TTC549 (cell line): ENCODE data around the gene RASGRF2.

Experiments
- FAIRE-seq: peaks from 2 replicates; lab custom pipeline; 2012; peaks lifted over from hg19 to GRCh38; lab: Jason Lieb, UNC

The RASGRF2 gene

DNA sequence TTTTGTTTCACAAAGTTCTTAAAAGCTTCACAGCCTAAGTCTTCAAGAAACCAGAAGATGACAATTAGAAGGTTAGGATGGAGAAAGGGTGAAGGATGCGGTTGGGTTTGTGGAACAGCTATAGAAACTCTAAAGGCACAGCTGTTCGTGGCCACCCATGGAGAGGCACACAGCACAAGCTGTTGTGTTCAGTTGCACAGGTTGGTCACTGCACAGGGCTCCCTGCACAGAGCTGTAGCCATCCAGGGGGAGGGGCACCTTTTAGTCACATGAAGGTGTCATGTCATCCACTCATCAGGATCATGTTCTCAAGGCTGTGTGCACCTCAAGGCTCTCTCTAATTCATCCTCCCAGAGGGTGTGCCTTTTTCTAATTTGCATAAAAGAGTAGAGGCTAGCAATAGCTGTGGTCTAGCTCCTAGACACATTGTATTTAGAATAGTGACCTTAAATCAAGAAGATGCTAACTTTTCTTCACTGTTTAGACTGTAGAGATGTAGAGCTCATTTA lies 5.0 kb upstream of the RASGRF2 start:
- FAIRE-seq: no peak

DNA sequence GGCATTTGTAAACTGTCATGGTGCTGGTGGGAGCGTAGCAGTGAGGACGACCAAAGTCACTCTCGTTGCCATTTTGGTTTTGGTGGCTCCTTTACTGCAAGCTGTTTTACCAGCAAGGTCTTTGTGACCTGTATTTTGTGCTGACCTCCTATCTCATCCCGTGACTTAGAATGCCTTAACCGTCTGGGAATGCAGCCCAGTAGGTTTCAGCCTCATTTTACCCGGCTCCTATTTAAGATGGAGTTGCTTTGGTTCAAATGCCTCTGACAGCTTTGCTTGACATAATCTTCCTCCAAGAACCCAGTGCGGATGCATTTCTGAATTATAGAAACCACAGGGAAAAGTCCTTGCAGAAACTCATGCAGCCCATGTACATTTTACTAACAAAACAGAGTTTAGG lies 3.9 kb upstream of the RASGRF2 start:
- no peak for FAIRE-seq

DNA sequence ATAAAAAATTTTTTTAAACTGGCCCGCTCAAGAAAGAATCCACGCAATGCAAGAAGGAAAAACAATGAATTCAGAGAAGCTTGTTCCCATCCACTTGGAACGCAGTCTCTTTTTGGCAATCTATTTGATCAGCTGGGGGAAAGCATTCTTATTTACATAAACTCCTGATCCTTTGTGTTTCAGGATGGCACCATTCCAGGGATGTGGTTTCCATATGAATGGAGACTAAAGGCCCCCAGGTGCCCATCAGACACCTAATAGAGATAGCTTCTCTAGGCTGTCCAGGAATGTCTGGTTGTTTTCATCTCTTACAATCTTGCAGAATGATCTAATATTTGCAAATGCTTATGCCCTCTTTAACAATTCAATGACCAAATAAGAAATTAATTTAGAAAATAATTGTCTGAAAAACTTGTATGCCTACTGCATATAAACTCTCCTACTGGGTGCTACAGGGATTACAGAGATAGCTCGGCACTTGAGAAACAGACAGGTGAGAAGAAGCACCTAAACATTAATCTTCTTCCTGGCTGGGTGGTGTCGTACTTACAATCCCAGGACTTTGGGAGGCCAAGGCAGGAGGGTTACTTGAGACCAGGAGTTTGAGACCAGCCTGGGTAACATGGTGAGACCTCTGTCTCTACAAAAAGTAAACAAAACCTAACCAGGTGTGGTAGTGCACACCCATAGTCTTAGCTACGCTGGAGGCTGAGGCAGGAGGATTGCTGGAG lies 3.0 kb upstream of the RASGRF2 start:
- FAIRE-seq: no peak

DNA sequence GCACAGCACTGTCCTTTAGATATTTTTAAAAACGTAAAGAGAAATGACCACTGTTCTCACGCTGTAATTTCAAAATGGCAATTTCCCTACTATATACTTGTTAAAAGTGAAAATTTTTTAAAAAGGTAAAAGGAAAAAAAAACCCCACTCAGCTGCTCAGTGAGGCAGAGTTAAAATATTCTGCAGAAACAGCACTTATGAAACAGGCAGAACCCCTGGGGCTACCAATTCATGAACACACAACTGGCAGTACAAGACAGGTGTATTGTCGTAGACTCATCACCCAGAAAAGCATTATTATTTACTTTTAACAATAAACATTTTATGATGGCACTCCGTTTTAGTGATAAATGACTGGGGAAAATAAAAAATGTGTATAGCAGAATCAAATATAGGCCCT lies 1.5 kb upstream of the RASGRF2 start:
- no peak for FAIRE-seq

DNA sequence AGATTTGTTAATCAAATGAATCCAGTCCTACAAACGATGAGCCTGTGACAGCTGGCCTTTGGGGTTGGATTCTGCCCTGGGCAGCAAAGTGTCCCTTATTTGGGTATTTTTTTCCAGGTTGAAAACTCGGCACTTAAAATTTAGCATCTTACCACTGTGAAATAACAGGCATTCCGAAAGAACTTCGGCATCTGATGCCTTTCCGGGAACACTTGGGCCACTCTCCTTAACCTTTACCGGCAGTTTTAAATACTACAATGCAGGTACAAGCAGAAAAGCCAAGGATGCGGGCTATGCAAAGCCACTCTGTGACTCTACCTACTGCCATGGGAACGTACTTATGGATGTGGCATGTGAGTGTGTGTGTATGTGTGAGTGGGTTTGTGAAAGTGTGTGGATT lies 1.0 kb upstream of the RASGRF2 start:
- no peak for FAIRE-seq

DNA sequence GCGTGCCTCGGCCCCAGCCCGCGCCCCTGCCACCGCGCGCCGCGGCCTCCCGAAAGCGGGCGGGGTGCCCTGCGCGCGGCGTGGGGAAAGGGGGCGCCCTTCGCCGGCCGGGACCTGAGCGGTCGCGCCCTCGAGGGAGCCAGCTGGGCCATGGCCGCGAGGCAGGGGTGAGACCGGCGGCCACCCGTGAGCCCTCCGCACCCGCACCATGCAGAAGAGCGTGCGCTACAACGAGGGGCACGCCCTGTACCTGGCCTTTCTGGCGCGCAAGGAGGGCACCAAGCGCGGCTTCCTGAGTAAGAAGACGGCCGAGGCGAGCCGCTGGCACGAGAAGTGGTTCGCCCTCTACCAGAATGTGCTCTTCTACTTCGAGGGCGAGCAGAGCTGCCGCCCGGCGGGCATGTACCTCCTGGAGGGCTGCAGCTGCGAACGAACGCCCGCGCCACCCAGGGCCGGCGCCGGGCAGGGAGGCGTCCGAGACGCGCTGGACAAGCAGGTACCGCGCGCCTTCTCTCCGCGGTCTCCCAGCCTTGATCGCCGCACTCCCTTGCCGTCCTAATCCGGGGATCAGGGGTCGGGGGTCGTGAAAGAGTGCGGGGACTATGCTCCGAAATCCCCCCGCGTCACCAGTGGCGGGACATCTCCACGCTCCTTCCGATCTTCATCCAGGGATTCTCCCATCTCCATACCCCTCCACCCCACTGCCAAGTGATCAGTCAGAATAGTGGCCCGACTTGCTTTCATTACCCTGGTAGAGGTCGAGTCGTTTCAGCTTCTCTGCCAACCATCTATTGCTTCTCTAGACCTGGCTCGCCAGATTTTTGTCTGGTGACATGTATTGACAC lies 590 bp downstream of the RASGRF2 start:
- no peak for FAIRE-seq

DNA sequence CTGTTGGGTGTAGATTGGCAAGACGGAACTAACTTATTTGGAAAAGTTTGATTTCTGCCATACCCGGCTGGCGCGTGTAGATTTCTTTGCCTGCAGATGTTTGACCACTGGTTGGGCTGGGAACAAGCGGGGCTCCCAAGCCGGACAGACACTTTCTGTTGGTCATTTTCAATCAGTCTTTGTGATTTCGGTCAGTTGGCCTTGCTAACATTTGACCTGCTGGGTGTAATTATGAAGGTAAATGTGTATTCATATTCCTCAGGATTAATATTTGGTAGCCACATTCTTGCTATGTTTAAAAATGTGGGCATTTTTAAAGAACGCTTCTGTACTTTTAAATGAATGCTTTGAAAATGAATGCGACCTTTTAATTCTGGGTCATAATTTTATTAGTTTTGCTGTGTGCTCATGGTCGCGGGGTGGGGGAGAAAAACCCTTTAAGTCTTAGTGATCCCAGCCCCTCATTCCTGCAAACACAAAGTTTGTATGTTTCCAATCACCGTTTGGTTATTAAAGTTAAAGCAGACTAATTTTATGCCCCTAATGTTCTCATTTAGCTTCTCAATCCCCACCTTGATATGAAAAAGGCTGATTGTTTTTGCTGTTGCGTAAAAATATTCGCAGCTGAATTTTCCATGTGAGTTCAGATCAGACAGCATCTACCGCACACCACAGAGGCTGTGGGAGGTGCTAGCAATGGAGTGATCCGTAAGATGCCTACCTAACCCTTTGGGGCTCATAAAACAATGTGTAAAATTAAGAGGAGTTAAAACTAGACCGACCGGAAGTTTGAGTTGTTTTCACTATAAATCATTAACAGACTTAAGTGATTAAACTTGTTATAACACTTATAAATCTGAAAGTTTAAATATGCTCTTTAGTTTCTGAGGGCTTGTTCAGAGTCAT lies 1.5 kb downstream of the RASGRF2 start:
- no peak for FAIRE-seq

DNA sequence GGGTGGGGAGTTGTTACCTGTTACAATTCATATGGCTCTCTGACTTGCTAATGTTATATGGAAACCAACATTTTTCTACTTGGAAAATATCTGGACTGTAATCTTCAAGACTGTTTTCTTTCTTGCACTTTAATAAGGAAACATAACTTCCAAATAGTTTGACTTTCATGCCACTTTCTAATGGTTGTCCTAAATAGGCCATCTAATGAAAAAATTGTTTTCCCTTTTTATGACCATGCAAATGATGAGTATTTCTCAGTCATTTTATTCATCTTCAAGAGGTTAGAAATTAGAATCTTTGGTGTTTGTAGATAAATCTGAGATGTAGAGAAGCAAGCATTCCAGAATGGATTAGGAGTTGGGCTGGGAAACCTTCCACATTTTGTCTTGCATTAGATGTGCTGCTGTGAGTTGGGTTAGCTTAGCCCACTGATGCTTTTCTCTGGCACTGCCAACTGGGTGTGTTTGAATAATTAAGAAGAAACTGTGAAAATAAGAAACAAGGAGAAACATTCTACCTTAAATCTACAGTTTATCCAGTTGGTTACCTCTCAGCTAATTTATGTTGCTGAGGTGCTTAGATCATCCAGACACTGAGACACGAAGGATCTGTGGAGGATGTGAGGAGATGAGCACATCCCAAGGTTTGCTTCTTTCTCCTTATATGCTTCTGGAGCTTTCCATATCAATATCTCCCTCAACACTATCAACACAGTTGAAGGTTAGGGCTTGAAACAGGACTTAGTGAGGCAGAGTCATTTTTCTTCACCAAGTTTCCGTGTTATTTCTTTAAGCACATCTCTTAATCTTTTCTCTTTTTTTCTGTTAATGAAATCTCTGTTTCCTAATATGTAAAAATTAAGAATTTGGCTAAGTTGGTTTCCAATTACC lies 2.7 kb downstream of the RASGRF2 start:
- no peak for FAIRE-seq

DNA sequence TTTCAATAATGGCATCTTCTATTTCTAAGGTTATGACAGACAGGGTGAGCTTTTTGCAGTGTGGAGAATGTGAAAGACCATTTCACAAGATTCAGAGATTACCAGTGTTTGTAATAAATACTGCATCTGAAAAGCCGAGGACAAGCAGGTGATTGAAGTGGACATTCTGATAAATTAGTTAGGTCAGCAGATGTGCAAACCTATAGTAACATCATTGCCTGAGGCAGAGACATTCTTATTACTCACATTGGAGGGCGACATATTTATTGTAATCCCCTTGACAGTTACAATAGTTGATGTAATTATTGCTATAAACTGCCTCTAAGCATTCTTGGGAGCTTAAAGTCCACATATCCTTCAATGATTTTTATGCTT lies 3.3 kb downstream of the RASGRF2 start:
- no peak for FAIRE-seq

DNA sequence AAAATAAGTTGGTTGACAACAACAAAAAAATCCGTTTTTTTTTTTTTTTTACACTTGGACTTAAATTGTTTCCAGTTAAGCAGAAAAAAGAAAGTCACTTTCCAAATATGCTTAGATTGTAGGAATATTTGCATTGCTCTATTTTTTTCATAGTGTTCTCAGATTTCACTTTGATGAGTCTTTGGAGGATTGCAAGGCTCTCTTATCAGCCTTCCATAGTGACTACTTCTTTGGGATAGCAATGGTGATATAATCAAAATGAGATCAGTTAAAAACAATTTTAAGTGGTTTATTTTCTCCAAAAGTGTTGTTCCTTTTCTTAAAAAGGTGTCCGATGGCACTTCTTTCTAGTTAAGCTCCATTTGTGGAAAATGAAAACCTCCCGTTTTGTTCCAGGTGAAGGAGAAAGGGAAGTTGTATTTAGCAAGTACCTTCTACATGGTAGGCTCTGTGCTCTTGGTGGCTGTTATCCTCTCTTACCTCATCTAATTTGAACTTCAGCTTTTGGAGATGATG lies 3.9 kb downstream of the RASGRF2 start:
- no peak for FAIRE-seq

DNA sequence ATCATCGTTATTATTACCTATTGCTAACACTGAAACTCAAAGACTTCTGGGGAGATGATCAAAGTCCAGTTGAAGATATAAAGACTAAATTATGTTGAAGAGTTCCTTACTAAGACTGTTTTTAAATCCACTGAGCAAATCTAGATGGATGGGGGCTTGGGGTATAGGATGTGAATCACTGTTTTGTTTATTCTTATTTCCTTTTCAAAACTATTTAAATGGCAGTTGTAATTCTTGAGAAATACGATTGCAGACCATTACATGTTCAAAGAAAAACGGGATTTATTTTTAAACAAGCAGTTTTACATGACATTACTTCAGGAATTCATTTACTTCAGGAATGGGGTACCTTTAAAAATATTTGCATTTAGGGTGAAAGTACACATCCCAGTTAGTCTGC lies 4.3 kb downstream of the RASGRF2 start:
- no peak for FAIRE-seq

DNA sequence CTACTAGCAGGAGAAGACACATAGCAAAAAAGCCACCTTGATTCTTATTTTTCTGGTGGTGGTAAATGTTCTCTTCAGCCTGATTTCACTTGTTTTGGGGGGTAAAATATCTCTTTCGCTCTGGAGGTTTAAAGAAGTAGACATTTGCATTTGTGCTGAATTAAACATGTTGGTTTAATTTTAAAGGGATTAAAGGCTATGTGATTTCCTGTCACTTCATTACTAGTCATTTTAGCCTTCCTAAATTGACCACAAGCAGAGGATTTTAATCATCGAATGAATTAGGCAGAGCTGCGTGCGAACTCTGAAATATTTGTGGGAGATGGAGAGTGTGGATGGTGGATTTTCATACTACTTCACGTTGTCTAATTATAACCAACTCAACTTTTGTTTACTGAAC lies 4.8 kb downstream of the RASGRF2 start:
- no peak for FAIRE-seq

DNA sequence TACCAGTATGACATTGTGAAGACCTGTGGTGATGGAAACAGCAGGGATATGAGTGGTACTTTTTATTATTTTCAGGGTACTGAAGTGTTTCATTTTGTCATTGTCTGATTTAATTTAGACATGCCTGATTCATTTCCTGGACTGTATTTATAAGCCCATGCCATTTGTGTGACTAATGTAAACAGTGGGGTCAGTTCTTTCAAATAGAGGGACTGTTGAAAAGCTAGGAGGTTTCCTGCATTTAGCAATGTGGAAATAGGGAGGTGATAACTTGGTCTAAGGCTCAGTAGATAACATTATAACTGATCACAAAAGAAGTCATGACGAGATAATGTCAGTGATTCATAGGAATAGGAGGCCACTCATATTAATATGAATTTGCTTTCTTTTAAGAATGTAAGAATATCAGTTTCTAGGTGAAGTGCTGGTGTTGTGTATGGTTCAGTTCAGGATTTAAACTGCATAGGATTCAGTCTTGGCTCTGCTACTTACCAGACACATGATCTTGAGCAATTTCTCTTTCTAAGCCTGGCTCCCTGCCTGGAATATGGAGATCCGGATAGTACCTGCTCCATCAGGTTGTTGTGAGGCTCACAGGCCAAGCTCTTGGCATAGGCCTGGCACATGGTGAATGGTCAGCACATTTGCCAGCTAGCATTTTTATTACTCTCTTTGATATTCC lies 7.5 kb downstream of the RASGRF2 start:
- no peak for FAIRE-seq

DNA sequence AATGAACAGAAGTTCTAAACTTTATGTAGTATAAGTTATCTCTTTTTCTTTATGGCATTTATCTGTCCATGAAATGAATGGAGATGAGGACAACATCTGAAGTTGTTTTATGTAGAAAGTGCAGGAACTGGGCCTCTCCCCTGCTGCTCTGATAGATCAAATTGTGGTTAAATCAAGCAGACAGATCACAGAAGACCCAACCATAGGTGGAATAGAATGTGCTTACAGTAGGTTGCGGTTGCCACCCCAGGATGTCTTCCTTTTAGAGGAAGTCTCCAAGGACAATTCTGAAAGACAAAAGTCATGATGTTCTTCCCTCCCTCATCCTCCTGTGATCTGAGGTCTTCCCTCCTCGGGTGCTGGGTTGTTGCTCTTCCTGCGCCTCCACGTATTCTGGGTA lies 12.9 kb downstream of the RASGRF2 start:
- no peak for FAIRE-seq

DNA sequence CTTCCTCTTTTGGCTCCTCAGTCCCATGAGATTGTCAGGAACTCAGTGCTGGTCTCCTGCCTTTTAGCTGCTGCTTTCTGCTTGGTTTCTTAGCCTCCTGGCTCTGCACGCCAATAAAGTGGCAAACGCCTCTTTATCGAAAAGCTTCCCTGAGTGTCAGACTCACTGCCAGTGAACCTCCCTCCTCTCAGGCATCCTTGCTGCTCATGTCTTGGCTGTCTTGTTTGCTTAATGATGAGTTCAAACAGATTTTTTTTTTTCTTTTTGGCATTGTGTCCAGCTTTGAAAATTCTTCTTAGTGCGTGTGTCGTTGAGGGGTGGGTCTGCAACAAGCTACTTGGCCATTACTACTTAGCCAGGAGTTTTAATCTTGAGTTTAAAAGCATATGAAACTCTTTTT lies 14.9 kb downstream of the RASGRF2 start:
- FAIRE-seq: no peak

DNA sequence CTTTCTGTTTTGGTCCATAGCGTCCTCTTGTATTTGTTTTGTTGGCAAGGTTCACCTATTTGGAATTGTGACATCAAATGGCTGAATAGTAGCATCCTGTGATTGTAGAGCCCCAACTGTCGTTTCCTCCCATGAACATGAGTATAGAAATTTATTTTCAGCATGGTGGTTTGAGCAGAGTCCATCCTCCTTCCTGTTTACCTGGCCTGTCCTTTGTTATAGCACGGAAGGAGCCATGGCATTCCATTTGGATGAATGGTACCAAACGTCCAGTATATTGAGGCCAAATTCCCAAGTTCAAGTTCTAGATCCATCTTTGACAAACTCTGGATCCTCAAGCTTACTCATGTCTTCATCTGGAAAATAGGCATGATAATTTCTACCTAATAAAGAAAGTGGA lies 16.8 kb downstream of the RASGRF2 start:
- FAIRE-seq: no peak

DNA sequence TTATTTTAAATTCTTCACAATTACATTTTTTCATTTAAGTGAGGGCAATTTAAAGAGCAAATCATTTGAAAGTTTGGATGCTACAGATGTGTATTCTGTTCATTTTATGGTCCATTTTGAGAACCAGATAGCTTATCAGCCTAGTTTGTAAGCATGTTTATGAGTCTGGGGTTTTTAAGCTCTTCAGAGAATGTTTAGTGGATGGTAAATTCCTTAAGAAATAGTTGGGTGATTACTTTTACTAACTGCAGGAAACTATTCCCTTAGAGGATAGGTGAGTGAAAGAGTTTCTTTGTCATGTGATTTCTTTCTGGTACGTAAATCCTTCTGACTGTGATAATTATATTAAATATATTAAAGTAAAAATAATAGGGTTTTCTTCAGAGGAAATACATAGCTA lies 17.6 kb downstream of the RASGRF2 start:
- no peak for FAIRE-seq

DNA sequence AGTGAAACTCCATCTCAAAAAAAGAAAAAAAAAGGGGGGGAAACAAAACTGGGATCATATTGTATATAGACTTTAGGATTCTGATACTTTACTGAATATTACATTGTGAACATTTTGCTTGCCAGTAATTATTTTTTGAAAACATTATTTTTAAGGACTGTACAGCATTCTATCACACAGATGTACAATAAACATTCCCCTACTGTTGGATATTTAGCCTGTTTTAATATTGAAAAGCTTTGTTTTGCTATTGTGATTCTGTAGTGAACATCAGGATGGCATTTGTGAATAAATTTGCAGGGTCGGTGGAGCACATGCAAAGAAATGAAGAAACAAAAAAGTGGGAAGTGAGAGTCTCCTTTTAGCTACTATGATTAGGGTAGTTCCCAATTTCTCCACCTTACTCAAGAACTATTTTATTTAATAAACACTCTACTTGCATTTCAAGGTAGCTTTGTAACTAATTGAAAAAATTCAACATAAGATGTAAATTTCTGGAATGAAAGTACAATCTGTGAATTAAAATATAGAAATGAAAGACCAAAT lies 18.7 kb downstream of the RASGRF2 start:
- no peak for FAIRE-seq

DNA sequence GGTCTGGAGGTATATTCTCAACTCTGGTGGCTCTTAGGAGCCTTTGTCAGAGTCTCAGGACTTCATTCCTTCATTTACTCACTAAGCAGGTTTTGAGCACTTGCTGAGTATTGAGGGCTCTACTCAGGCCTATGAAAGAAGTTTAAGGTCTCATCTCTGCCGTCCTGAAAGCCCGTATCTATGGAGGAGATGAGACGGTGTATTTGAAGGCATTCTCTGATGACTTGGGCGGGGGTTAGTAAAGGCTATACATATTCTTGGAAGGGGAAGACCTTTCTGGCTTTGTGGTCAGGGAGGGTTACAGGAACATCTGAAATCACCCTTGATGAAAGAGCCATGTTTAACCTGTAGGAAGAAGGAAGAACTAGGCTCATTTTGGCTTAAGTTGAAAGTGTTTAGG lies 21.9 kb downstream of the RASGRF2 start:
- FAIRE-seq: no peak

DNA sequence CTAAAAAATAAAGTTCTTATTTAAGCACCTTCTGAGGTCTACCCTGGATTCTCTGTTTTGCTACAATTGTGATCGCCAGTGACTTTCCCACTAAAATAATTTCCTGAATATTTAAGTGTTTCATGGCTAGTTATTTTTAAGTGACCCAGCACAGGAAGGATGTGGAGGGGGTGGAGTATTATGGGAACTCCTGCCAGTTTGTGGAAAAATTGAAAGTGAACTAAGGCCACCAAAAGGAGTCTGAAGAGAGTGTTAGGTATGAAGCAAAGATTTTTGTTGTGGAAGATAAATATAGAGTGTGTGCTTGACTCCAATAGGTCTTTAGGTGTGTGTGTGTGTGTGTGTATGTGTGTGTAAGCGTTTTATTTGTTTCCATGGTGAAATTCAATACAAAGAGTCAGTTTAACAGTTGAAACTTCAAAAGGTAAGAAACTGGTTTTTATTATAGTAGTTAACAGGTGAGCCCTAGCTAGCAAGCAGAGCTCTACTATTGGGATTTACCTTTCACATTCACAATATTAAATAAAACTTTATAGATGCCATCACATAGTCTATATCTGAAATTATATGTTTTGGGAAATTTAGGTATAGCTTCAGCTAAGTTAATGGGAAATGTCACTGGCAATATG lies 25.6 kb downstream of the RASGRF2 start:
- FAIRE-seq: no peak
